GM18511 (cell line): ENCODE measurements around the gene PID1.
"Not testable (repeated sequence)": the region's sequence is repeated elsewhere in the genome, so short reads cannot be mapped to it uniquely, and the experiment has no call there.

Experiments
- ATAC-seq: cut with Tn5 transposase; IDR thresholded peaks from one replicate; pipeline ENCODE4 v1.9.1; 2021; ENCODE audit warnings: mild to moderate bottlenecking, moderate library complexity; ENCODE audit not compliant: unreplicated experiment

PID1 gene

DNA sequence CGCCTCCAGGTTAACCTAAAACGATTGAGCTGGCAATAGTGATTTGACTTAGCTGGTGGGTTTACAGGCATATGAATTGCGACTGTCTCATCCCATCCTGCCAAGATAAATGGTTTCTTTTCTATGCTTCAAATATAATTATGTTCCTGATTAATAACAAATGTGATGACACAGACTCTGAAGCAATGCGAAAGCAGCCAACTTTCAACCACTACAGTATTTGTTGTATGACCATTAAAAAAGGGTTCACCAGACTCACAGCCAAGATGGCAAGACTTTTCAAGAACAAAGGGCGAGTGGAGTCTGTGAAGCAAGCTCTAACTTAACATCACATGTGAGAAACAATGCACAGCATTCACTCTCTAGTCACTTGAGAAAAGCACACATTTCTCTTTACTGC, 186.6 kb downstream of the PID1 start:
- no peak for ATAC-seq

GRCh38 chr2:229083606-229084340, 187.3 kb downstream of the PID1 start:
- no peak for ATAC-seq

- ATAC-seq, result no peak
Measured at GRCh38 chr2:229081411-229081810, 189.7 kb downstream of the PID1 start.

DNA sequence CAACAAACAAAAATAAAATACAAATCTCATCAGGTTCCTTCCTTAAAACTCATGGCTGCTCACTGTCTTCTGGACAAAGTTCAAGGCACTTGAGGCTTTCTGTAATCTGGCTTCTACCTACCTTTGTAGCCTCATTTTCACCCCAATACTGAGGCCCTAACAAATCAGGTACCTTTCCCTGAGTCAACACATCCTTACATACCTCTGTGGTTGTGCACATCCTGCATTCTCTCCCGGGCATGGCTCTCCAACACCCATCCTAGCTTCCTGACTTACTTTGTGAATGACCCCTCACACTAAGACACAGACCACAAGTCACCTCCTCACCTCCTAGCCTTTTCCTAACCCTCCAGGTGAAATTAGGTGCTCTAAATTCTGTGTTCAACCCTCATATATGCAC, 190.9 kb downstream of the PID1 start:
- no peak for ATAC-seq

GRCh38 chr2:229076886-229077285, 194.2 kb downstream of the PID1 start:
- not testable (repeated sequence) for ATAC-seq

- no peak for ATAC-seq
Measured at GRCh38 chr2:229073935-229074334, 197.2 kb downstream of the PID1 start.

- no peak for ATAC-seq
Measured at GRCh38 chr2:229071292-229071976, 199.7 kb downstream of the PID1 start.

DNA sequence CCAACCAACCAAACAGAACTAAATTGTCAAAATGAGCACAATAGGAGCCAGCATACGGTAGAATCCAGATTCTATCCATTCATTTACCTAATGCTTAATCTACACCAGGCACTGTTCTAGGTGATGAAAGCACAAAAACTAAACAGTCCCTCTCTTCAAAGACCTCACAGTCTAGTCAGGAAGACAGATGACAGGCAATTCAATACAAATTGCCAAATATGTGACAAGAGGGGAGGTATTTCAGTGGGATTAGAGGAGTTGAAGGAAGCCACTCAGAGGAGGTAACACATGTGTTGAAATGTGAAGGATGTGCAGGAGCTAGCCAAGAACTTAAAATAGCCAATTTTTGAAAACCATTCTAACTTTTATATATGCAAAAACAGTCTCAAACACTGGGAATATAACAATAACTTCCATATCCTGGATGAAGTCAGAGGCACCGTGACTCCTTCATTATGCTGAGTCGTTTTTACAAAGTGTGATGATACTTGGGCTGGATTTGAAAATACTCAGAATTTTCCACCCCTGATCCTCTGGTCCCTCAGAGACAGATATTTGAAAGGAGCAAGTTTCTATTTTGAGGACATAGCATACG, 204.9 kb downstream of the PID1 start:
- no peak for ATAC-seq

DNA sequence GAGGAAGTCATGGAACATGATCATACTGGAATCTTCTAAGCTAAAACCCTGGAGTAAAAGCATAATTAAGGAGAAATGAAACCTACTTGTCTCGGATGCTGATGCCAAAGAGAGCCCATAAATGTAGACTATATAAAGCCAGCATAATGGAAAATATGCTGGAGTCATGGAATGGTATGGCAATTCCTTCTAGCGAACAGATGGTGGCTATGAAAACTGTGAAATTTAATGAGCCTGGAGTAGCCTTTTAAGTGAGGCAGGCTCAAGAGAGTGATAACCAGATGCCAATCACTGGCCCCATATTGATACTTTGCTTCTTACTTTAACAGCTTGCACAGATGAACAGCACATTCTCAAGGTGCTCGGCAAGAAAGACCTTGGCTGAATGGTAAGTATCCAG, 206.3 kb downstream of the PID1 start:
- ATAC-seq, result no peak

DNA sequence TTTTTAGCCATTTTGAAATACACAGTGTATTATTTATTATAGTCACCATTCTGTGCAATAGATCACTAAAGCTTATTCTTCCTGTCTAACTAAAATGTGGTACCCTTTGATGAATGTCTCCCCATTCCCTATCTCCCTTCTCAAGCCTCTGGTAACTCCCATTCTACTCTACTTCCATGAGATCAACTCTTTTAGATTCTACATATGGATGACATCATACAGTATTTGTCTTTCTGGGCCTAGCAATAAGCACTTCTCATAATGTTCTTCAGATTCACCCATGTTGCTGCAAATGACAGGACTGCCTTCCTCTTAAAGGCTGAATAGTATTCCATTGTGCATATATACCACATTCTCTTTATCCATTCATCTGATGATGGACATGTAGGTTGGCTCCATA, 210.9 kb downstream of the PID1 start:
- ATAC-seq, result no peak

DNA sequence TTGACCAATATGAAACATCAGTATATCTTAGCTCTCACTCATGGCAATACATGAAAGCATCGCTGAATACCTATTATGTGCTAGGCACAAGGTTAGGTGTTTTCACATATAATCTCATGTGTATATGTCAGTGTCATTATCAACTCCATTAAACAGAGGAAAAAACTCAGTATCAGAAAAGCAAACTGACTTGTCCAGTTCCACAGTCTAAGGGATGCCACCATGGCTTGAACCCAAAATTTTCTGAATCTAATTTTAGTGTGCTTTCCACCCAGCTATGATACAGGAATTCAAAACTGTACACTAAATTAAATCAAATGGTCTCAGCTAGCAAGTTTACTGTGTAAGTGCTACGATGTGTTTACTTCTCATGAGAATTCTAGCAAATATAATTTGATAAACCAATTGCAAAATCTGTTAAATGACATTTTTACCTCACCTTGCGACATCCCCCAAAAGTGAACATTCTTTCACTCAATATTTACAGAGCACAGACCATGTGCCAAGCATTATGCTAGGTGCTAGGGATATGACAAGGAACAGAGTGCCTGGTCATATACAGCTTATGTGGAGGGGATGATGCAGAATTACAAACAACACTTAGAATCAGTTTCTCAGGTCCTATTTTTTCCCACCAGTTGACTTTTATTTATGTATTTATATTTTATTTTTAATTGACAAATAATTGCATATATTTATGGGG, 211.6 kb downstream of the PID1 start:
- ATAC-seq, result no peak

DNA sequence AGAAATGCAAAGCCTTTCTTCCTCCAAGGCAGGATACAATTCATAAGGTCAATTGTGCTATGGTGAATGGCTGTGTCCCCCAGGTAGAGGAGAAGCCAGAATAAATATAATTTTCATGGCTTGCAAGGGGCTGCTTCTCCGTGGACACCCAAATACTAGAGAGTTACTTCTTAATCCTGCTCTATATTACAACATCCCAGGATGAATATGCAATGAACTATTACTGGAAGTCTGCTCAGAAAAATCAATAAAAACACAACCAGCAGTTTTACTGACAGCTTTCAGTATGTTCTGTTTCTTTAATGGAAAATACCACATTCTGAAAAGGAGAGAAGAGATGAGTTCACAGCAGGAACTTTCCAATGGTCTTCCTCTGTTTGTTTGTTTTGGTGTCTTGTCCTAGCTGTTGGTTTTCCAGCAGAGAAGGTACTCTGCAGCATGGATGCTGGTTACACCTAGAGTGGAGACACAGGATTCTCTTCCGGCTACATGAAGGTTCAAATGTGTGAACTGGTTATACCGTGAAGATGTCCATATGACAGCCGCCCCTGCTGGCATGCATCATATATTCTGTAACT, 213.0 kb downstream of the PID1 start:
- ATAC-seq, result no peak

DNA sequence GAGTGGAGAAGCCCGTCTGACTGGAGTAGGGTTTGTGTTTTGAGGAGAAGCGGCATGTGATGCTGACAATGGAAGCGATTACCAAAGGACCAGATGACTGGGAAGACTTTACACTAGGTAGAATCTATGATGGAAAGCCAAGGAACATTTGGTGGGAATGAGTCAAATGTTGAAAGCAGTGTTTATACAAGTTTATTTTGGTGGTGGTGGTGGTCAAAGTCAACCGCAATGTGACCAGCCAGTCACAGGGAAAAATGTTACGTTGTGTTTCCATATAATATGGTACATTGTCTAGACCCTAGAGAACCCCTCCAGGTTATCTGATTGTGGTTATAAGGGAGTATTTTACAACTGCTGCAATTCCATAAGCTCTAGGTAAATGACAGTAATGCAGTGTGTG, 216.8 kb downstream of the PID1 start:
- no peak for ATAC-seq

- ATAC-seq, result no peak
Measured at GRCh38 chr2:229051798-229052197, 219.3 kb downstream of the PID1 start.

GRCh38 chr2:229050133-229050532, 221.0 kb downstream of the PID1 start:
- ATAC-seq, result no peak

GRCh38 chr2:229048134-229048533, 223.0 kb downstream of the PID1 start:
- ATAC-seq, result no peak

- ATAC-seq, result no peak
Measured at GRCh38 chr2:229045671-229046070, 225.4 kb downstream of the PID1 start.

- ATAC-seq, result no peak
Measured at GRCh38 chr2:229044581-229044980, 226.5 kb downstream of the PID1 start.

GRCh38 chr2:229043681-229044080, 227.4 kb downstream of the PID1 start:
- no peak for ATAC-seq

GRCh38 chr2:229042349-229042748, 228.7 kb downstream of the PID1 start:
- ATAC-seq, result no peak

- ATAC-seq, result no peak
Measured at GRCh38 chr2:229041691-229042090, 229.4 kb downstream of the PID1 start.
